SU-DHL-6 (cell line): Measurements from ENCODE around the gene THEM5.

ENCODE experiments used
- H2AFZ ChIP-seq: fragments of 200-600 bp; sonication (generic); 2 replicates; pipeline ENCODE4 v1.6.1; 2014; ENCODE audit warnings: low read depth, mild to moderate bottlenecking, moderate library complexity, mixed read lengths, antibody characterized with exemption, low read length; ENCODE audit not compliant: severe bottlenecking
- H3F3A ChIP-seq: fragments of 200-600 bp; shearing (Covaris generic); 2 replicates; pipeline ENCODE4 v1.6.0; 2016; ENCODE audit warnings: antibody characterized with exemption, mild to moderate bottlenecking; ENCODE audit not compliant: insufficient read depth
- H3K27ac ChIP-seq: fragments of 200-600 bp; sonication (generic); 2 replicates; pipeline ENCODE4 v1.5.1; 2016; ENCODE audit warnings: low read depth, mild to moderate bottlenecking, low read length, moderate library complexity, mixed read lengths
- H3K27me3 ChIP-seq: fragments of 200-600 bp; sonication (generic), shearing (Covaris generic); 2 replicates; pipeline ENCODE4 v1.6.0; 2014; ENCODE audit warnings: mild to moderate bottlenecking, low read length
- H3K36me3 ChIP-seq: fragments of 200-600 bp; sonication (generic); 2 replicates; pipeline ENCODE4 v1.6.1; 2014; ENCODE audit warnings: mild to moderate bottlenecking, low read length, mixed read lengths
- H3K4me2 ChIP-seq: fragments of 300-600, 200-600 bp; shearing (Covaris generic), sonication (generic); 2 replicates; pipeline ENCODE4 v1.6.0; 2014; ENCODE audit warnings: low read length, low read depth, mild to moderate bottlenecking; ENCODE audit not compliant: poor library complexity, severe bottlenecking
- H3K4me3 ChIP-seq: fragments of 200-600 bp; sonication (generic); 2 replicates; pipeline ENCODE4 v1.5.1; 2014; ENCODE audit warnings: antibody characterized with exemption, low read length, mild to moderate bottlenecking, mixed read lengths; ENCODE audit not compliant: insufficient read depth, poor library complexity, severe bottlenecking
- H3K79me2 ChIP-seq: fragments of 200-600 bp; sonication (generic); 2 replicates; pipeline ENCODE4 v1.6.1; 2014; ENCODE audit warnings: mild to moderate bottlenecking, low read length, moderate library complexity; ENCODE audit not compliant: insufficient read depth
- H3K9ac ChIP-seq: fragments of 200-600 bp; sonication (generic); 2 replicates; pipeline ENCODE4 v1.7.0; 2014; ENCODE audit warnings: mild to moderate bottlenecking, low read length
- H3K9me2 ChIP-seq: fragments of 200-600 bp; sonication (generic); replicated peaks from 2 replicates; pipeline ENCODE4 v1.6.1; 2014; ENCODE audit warnings: low read length; ENCODE audit not compliant: insufficient read depth
- H3K9me3 ChIP-seq: fragments of 200-600 bp; sonication (generic); 2 replicates; pipeline ENCODE4 v1.6.1; 2014; ENCODE audit warnings: low read length, mixed read lengths; ENCODE audit not compliant: insufficient read depth
- H4K20me1 ChIP-seq: fragments of 200-600 bp; sonication (generic); 2 replicates; pipeline ENCODE4 v1.6.1; 2014; ENCODE audit warnings: low read depth, mild to moderate bottlenecking, antibody characterized with exemption, low read length, moderate library complexity, mixed read lengths
- CTCF ChIP-seq: fragments of 200-600 bp; sonication (generic); IDR thresholded peaks from one replicate; pipeline ENCODE4 v1.5.1; 2017; ENCODE audit warnings: antibody characterized with exemption, mild to moderate bottlenecking, low read length, moderate library complexity; ENCODE audit not compliant: insufficient read depth, poor library complexity, severe bottlenecking
- EZH2phosphoT487 ChIP-seq: fragments of 200-600 bp; sonication (generic), shearing (Covaris generic); conservative IDR thresholded peaks from 2 replicates; pipeline ENCODE4 v1.6.1; 2018; ENCODE audit warnings: mild to moderate bottlenecking, antibody characterized with exemption, low read length, moderate library complexity, mixed read lengths

The THEM5 gene

DNA sequence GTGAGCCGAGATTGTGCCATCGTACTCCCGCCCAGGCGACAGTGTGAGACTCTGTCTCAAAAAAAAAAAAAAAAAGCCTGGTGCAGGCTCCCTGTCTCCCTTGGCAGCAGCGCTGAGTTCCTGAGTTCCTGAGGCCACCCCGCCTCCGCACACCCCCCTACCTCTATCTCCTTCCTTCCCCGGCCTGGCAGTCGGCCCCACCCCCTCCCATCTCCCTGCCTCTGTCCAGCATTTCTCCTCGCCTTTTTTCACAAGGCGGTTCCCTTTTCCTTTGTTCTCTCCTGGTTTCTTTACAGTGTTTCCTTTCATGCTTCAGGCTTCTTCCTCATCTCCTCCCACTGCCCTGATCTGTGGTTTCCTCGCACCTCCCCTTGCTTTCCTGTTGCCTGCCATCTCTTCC is 24.6 kb downstream of the THEM5 start:
- Histone ChIP-seq H3K9me2 (no peaks in the 10 kb centered on the region), H4K20me1 (no peaks in the 10 kb centered on the region), H3F3A (no peaks in the 10 kb centered on the region), H2AFZ (no peak overlapping the region), H3K4me3 (no peak overlapping the region), H3K79me2 (no peaks in the 10 kb centered on the region), H3K27me3 (no peaks in the 10 kb centered on the region), H3K4me2 (no peak overlapping the region), H3K9me3 (no peaks in the 10 kb centered on the region), H3K36me3 (no peaks in the 10 kb centered on the region), H3K27ac (no peak overlapping the region), H3K9ac (no peak overlapping the region)
- TF ChIP-seq EZH2phosphoT487 = no peak
- no peak for TF ChIP-seq CTCF

- H3K9me2 ChIP-seq = no peaks in the 10 kb centered on the region
- no peaks in the 10 kb centered on the region for H3K36me3 ChIP-seq
- H4K20me1 ChIP-seq = no peaks in the 10 kb centered on the region
- TF ChIP-seq EZH2phosphoT487 (no peak), CTCF (no peak)
- H3K27ac ChIP-seq = no peak overlapping the region
- H3F3A ChIP-seq = no peaks in the 10 kb centered on the region
- no peaks in the 10 kb centered on the region for H3K27me3 ChIP-seq
- H3K4me2 ChIP-seq = no peak overlapping the region
- no peak overlapping the region for H2AFZ ChIP-seq
- H3K9ac ChIP-seq = no peak overlapping the region
- no peaks in the 10 kb centered on the region for H3K9me3 ChIP-seq
- H3K4me3 ChIP-seq = no peak overlapping the region
- no peaks in the 10 kb centered on the region for H3K79me2 ChIP-seq
Measured at GRCh38 chr1:151827853-151828252, 25.7 kb downstream of the THEM5 start.

- H3K9ac ChIP-seq = no peak overlapping the region
- no peak overlapping the region for H3K4me2 ChIP-seq
- no peaks in the 10 kb centered on the region for H4K20me1 ChIP-seq
- H3F3A ChIP-seq = no peaks in the 10 kb centered on the region
- H2AFZ ChIP-seq = no peak overlapping the region
- TF ChIP-seq EZH2phosphoT487 (no peak), CTCF (no peak)
- no peaks in the 10 kb centered on the region for H3K36me3 ChIP-seq
- no peaks in the 10 kb centered on the region for H3K79me2 ChIP-seq
- no peaks in the 10 kb centered on the region for H3K9me3 ChIP-seq
- no peaks in the 10 kb centered on the region for H3K9me2 ChIP-seq
- no peak overlapping the region for H3K4me3 ChIP-seq
- no peaks in the 10 kb centered on the region for H3K27me3 ChIP-seq
- H3K27ac ChIP-seq = no peak overlapping the region
Measured at GRCh38 chr1:151825751-151826660, 27.5 kb downstream of the THEM5 start.
